Measurements from ENCODE around the gene ARHGAP36. TPM values are rescaled to one million over a fixed set of nuclear protein-coding genes. Genes with fewer than 3 reads are reported as not detected.

Gene ARHGAP36
- total and polyA plus RNA-seq, 2 donors (not counting 3 experiments of a cell fraction or from before 2014, with no cell fraction given): not detected

DNA sequence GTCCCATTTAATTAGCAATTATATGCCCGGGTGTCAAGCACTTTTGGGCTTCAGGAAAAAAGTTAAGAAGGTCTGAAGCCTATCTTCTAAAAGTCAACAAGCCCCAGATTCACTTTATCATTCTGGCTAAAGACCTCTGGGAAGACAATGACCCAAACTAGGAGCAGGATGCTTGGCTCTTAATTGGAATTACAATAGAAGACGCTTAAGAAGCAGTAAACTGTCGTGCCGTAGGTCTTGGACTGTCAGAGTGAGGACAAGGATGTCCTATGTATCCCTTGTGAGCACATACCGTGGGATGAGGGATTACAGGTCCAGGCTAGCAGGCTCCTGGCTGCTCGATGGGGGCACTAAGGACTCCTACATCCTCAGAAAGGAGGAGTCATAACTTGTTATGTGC, 3.2 kb upstream of the ARHGAP36 start:
- no peak for TF ChIP-seq POLR2A (IDR thresholded peaks at IDR 0.05; ENCODE audit: low read depth, low read length)
- CTCF ChIA-PET: no interaction called here
- Histone ChIP-seq H3K27me3 (ENCODE audit: control insufficient read depth in 2 of 2, insufficient read depth in 2 of 2, low read length in 2 of 2) (no peaks in the 10 kb centered on the region), H3K9me1 (replicated peaks; ENCODE audit: control insufficient read depth, extremely low read depth, insufficient read depth, low read length) (no peaks in the 10 kb centered on the region), H3K9me3 (replicated peaks; ENCODE audit: control insufficient read depth, insufficient read depth, low read length) (no peaks in the 10 kb centered on the region), H3K4me3 (replicated peaks in 1 of 3; ENCODE audit: insufficient read depth in 1 of 3, low read depth in 1 of 3, low read length in 3 of 3) (no peak overlapping the region), H4K20me1 (replicated peaks; ENCODE audit: control insufficient read depth, extremely low read depth, insufficient read depth, low read length) (no peaks in the 10 kb centered on the region), H3K27ac (ENCODE audit: insufficient read depth, low read depth, low read length) (no peak overlapping the region), H2AFZ (ENCODE audit: low read depth, low read length) (no peak overlapping the region), H3K4me1 (ENCODE audit: control insufficient read depth, extremely low read depth, insufficient read depth, low read length) (no peaks in the 10 kb centered on the region), H3K36me3 (ENCODE audit: control insufficient read depth in 2 of 2, extremely low read depth in 1 of 2, insufficient read depth in 2 of 2, low read length in 2 of 2) (no peaks in the 10 kb centered on the region), H3K79me2 (ENCODE audit: control insufficient read depth, insufficient read depth, low read length) (no peaks in the 10 kb centered on the region), H3K4me2 (ENCODE audit: insufficient read depth, low read length) (no peak overlapping the region), H3K9ac (replicated peaks; ENCODE audit: extremely low read depth, insufficient read depth, low read length) (no peak overlapping the region)
- dilution Hi-C loops (cut with MboI; ENCODE audit: extremely low pct_ligation_motif_present, low sequenced_read_pairs): no loop called here
- BruUV-seq (replicated peaks): no TSS peak
- intact Hi-C loops (cut with micrococcal nuclease): no loop called here
- POLR2A ChIA-PET: no interaction called here
- DNase-seq (ENCODE audit: low read depth, low spot score) (no peak), FAIRE-seq (no peak)

DNA sequence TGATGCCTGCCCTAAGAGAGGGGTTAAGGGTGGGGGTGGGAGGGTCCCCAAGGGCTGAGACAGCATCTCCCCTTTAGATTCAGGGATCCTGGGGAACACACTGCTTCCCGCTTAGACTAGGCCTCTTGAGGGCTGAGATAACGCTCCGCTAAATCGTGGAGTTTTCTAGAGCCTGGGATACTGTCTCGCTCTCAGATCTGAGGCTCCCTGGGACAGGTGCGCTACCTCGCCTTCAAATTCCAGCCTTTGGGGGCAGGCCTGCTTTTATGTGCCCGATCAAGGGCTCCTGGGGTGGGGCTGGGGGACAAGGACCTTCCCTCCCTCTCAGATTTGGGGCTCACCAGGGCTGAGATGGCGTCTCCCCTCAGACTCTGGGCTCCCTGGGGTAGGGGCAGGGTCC, 440 bp upstream of the ARHGAP36 start:
- Histone ChIP-seq H3K4me3 (replicated peaks in 1 of 3; ENCODE audit: insufficient read depth in 1 of 3, low read depth in 1 of 3, low read length in 3 of 3) (no peak overlapping the region), H3K4me1 (ENCODE audit: control insufficient read depth, extremely low read depth, insufficient read depth, low read length) (no peaks in the 10 kb centered on the region), H3K36me3 (ENCODE audit: control insufficient read depth in 2 of 2, extremely low read depth in 1 of 2, insufficient read depth in 2 of 2, low read length in 2 of 2) (no peaks in the 10 kb centered on the region), H2AFZ (ENCODE audit: low read depth, low read length) (no peak overlapping the region), H3K9me1 (replicated peaks; ENCODE audit: control insufficient read depth, extremely low read depth, insufficient read depth, low read length) (no peaks in the 10 kb centered on the region), H3K9ac (replicated peaks; ENCODE audit: extremely low read depth, insufficient read depth, low read length) (no peak overlapping the region), H3K79me2 (ENCODE audit: control insufficient read depth, insufficient read depth, low read length) (no peaks in the 10 kb centered on the region), H3K27me3 (ENCODE audit: control insufficient read depth in 2 of 2, insufficient read depth in 2 of 2, low read length in 2 of 2) (no peaks in the 10 kb centered on the region), H3K9me3 (replicated peaks; ENCODE audit: control insufficient read depth, insufficient read depth, low read length) (no peaks in the 10 kb centered on the region), H4K20me1 (replicated peaks; ENCODE audit: control insufficient read depth, extremely low read depth, insufficient read depth, low read length) (no peaks in the 10 kb centered on the region), H3K27ac (ENCODE audit: insufficient read depth, low read depth, low read length) (no peak overlapping the region), H3K4me2 (ENCODE audit: insufficient read depth, low read length) (no peak overlapping the region)
- ChIA-PET CTCF (interaction anchor here (1.0 kb wide), 1 partner anchor 11 kb away, joined by 4 read pairs; no protein-coding TSS in a partner anchor), POLR2A (no interaction called here)
- TF ChIP-seq, protein P1, sequence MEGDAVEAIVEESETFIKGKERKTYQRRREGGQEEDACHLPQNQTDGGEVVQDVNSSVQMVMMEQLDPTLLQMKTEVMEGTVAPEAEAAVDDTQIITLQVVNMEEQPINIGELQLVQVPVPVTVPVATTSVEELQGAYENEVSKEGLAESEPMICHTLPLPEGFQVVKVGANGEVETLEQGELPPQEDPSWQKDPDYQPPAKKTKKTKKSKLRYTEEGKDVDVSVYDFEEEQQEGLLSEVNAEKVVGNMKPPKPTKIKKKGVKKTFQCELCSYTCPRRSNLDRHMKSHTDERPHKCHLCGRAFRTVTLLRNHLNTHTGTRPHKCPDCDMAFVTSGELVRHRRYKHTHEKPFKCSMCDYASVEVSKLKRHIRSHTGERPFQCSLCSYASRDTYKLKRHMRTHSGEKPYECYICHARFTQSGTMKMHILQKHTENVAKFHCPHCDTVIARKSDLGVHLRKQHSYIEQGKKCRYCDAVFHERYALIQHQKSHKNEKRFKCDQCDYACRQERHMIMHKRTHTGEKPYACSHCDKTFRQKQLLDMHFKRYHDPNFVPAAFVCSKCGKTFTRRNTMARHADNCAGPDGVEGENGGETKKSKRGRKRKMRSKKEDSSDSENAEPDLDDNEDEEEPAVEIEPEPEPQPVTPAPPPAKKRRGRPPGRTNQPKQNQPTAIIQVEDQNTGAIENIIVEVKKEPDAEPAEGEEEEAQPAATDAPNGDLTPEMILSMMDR (IDR thresholded peaks at IDR 0.05; ENCODE audit: extremely low read depth in 1 of 2, insufficient read depth in 1 of 2, low read depth in 1 of 2, low read length in 2 of 2): no peak
- TF ChIP-seq, protein P2, sequence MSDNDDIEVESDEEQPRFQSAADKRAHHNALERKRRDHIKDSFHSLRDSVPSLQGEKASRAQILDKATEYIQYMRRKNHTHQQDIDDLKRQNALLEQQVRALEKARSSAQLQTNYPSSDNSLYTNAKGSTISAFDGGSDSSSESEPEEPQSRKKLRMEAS (IDR thresholded peaks at IDR 0.05; ENCODE audit: insufficient read depth, insufficient read length): no peak
- TF ChIP-seq POLR2A (IDR thresholded peaks at IDR 0.05; ENCODE audit: low read depth, low read length) (no peak), FOS (IDR thresholded peaks at IDR 0.05; ENCODE audit: borderline replicate concordance, insufficient read depth, low read length) (no peak), EZH2 (IDR thresholded peaks at IDR 0.05; ENCODE audit: borderline replicate concordance, low read depth, low read length, severe bottlenecking) (no peak), MYC (IDR thresholded peaks at IDR 0.05; ENCODE audit: low read depth, low read length) (no peak), POLR2AphosphoS5 (IDR thresholded peaks at IDR 0.05; ENCODE audit: insufficient read depth, low read depth, low read length) (no peak), GATA2 (IDR thresholded peaks at IDR 0.05; ENCODE audit: insufficient read depth, insufficient read length, low read depth, low read length) (no peak), JUN (IDR thresholded peaks at IDR 0.05; ENCODE audit: borderline replicate concordance, insufficient read depth, insufficient read length, low read depth) (no peak)
- DNase-seq (ENCODE audit: low read depth, low spot score) (no peak), FAIRE-seq (no peak)
- dilution Hi-C loops (cut with MboI; ENCODE audit: extremely low pct_ligation_motif_present, low sequenced_read_pairs): no loop called here
- BruUV-seq (replicated peaks): no TSS peak
- intact Hi-C loops (cut with micrococcal nuclease): no loop called here

Measured in endothelial cell of umbilical vein (primary cell).